MM.1S (cell line): ENCODE data around the gene HECTD4.

Experiments
- EZH2phosphoT487 ChIP-seq: fragments of 300-600 bp; sonication (generic); IDR thresholded peaks from 2 replicates; pipeline ENCODE4 v1.6.1; 2018; ENCODE audit warnings: antibody characterized with exemption, low read length
- TF ChIP-seq, protein P1 (sequence below): fragments of 300-600 bp; sonication (generic); IDR thresholded peaks from 2 replicates; pipeline ENCODE4 v1.5.1; 2016; ENCODE audit warnings: antibody characterized with exemption, low read length, mixed read lengths

DNA sequence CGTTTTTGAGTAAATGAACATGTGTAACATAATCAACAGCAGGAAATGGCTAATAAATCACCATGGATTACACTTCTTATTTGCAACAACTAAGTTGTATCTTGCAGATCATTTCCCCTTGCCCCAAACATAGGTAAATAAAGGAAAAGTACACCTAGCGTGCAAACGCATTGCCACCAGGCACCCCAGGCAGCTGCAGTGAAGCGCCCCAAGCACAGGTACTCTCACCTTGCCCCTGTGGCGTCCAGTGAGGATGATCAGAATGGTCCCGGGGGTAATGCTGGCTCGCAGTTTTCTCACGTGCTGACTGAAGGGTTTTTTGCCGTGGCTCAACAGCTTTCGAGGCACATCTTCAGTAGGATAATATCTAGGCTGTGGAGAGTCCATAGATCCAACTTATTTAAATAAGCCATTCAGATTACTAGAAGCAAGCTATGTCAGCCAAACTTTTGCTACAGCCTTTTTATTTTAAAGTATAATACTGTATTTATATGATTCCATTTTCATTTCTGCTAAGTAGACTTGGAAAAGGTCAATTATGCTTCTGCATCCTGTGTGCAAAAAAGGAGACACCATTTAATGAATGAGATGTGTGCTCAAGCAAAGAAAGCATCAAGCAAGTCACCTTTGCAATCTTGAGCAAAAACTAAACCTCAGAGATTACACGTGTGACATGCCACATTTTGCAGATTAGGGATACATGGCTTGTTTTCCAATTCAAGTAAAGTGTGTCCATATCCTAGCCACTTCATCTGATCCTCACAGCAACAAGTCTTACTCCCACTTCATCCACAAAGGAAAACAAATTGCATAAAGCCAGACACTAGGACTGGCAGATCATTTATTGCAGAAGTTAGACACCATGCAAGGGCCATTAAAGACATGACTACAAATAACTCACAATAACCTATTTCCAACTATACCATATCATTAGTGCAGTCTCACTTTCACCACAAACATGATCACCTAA, 24.6 kb upstream of the HECTD4 start:
- TF ChIP-seq, protein P1, sequence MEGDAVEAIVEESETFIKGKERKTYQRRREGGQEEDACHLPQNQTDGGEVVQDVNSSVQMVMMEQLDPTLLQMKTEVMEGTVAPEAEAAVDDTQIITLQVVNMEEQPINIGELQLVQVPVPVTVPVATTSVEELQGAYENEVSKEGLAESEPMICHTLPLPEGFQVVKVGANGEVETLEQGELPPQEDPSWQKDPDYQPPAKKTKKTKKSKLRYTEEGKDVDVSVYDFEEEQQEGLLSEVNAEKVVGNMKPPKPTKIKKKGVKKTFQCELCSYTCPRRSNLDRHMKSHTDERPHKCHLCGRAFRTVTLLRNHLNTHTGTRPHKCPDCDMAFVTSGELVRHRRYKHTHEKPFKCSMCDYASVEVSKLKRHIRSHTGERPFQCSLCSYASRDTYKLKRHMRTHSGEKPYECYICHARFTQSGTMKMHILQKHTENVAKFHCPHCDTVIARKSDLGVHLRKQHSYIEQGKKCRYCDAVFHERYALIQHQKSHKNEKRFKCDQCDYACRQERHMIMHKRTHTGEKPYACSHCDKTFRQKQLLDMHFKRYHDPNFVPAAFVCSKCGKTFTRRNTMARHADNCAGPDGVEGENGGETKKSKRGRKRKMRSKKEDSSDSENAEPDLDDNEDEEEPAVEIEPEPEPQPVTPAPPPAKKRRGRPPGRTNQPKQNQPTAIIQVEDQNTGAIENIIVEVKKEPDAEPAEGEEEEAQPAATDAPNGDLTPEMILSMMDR: no peak
- TF ChIP-seq EZH2phosphoT487: no peak
